Breast epithelium (tissue), 4 donors: ENCODE measurements around the gene CHN1. TPM values are rescaled to one million over a fixed set of nuclear protein-coding genes. Genes with fewer than 3 reads are reported as not detected.

Experiments
- DNase-seq, 2 donors: peaks; one replicate each; pipeline ENCODE4 v3.0.0-alpha.2; 2019; ENCODE audit warnings: low spot score in 2 of 2
- H3K27ac ChIP-seq, 2 donors: fragments of 200-600 bp; sonication (generic) in 1 of 2; one replicate each; pipeline ENCODE4 v1.5.1; 2016 to 2019; ENCODE audit warnings: mild to moderate bottlenecking in 1 of 2
- H3K27me3 ChIP-seq, 2 donors: fragments of 200-600 bp; sonication (generic) in 1 of 2; one replicate each; pipeline versions ENCODE4 v1.5.1 to v1.6.0; 2017 to 2019; ENCODE audit warnings: control low read depth in 1 of 2, mild to moderate bottlenecking in 1 of 2
- H3K36me3 ChIP-seq: fragments of 200-600 bp; one replicate; pipeline ENCODE4 v1.5.1; 2019
- H3K4me1 ChIP-seq, 2 donors: fragments of 200-600 bp; sonication (generic); one replicate each; pipeline ENCODE4 v1.5.1; 2016 to 2019; ENCODE audit warnings: control low read depth in 1 of 2
- H3K4me3 ChIP-seq, 3 donors: fragments of 200-600 bp; sonication (generic); 1 replicate in 2 of 3; 2 replicates in 1 of 3; pipeline ENCODE4 v1.5.1; 2016 to 2019; ENCODE audit warnings: mild to moderate bottlenecking in 3 of 3, moderate library complexity in 2 of 3
- H3K9me3 ChIP-seq, 2 donors: fragments of 200-600 bp; sonication (generic) in 1 of 2; one replicate each; pipeline ENCODE4 v1.5.1; 2016 to 2019; ENCODE audit warnings: control low read depth in 1 of 2
- CTCF ChIP-seq, 3 donors: fragments of 450-650 bp; IDR thresholded peaks; one replicate each; pipeline ENCODE4 v1.5.1; 2016 to 2017; ENCODE audit warnings: antibody characterized with exemption in 3 of 3, mild to moderate bottlenecking in 3 of 3, moderate library complexity in 3 of 3
- POLR2A ChIP-seq: fragments of 450-650 bp; IDR thresholded peaks from one replicate; pipeline ENCODE4 v1.6.1; 2016; ENCODE audit warnings: antibody characterized with exemption, mild to moderate bottlenecking, moderate library complexity
- POLR2AphosphoS5 ChIP-seq, 3 donors: sonication (generic); formaldehyde crosslinking; IDR thresholded peaks; one replicate each; pipeline ENCODE4 v1.6.1; 2017; ENCODE audit warnings: antibody characterized with exemption in 3 of 3
- intact Hi-C: fragments of 100-400 bp; cut with DNase I; formaldehyde crosslinking; loops from one replicate; pipeline ENCODE4 v1.15.1; 2023; ENCODE audit warnings: low total_unique reads
- total RNA-seq, 3 donors: library from RNA; depleted of rRNA; stranded (reverse); fragments of >200 nt; gene quantifications; one replicate each; pipeline ENCODE4 v1.1.0, GENCODE V29; 2016

The CHN1 gene
- total RNA-seq, 3 donors from 2014 or later = 9.8 to 14.7 (median 13.4) TPM

DNA sequence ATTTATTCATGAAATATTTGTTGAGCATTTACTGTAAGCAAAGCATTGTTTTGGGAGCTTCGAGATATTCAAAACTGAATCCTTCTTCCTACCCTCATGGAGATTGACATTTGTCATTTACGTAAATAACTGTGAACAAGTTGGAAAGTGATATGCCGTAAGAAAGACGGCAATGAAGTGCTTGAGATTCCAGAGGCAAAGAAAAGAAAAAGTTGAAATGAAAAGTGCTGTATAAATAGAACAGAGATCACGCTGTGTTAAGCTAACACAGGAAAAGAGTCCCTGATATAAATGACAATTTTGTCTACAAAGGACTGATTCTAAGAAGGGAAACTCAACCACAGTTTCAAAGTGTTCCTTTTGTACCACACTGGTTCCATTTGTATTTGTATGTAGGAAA is 242.7 kb downstream of the CHN1 start:
- no peaks in the 10 kb centered on the region for H3K9me3 ChIP-seq
- H3K4me3 ChIP-seq = no peak overlapping the region
- intact Hi-C loops = loop anchor here (10.0 kb wide), 1 partner anchor 222 kb away; no protein-coding TSS in a partner anchor
- no peaks in the 10 kb centered on the region for H3K27me3 ChIP-seq
- no peaks in the 10 kb centered on the region for H3K36me3 ChIP-seq
- no peaks in the 10 kb centered on the region for H3K4me1 ChIP-seq
- H3K27ac ChIP-seq = no peak overlapping the region
- no peak for DNase-seq
- TF ChIP-seq POLR2AphosphoS5 (IDR thresholded peaks at IDR 0.05) (no peak), CTCF (IDR thresholded peaks at IDR 0.05) (no peak), POLR2A (no peak)

DNA sequence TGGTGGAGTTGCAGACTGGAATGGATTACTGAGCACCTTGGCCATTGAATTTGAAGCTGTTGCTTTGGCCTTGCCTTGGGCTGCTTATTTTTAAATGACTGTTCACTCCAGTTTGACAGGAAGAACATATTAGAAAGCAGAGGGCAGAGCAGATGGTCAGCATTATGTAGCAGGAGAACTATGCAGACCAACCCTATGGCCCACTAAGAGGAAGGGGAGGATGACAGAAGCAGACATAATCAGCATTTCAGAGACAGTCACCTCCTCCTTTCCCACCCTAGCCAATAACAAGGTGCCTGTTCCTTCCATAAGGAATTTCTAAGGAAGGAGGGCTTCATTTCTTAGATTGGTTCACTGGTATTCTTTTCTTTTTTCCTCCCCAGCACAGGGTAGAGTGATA is 243.3 kb downstream of the CHN1 start:
- Histone ChIP-seq H3K4me3 (no peak overlapping the region), H3K4me1 (no peaks in the 10 kb centered on the region), H3K27ac (no peak overlapping the region), H3K9me3 (no peaks in the 10 kb centered on the region), H3K27me3 (no peaks in the 10 kb centered on the region), H3K36me3 (no peaks in the 10 kb centered on the region)
- no peak for TF ChIP-seq CTCF (IDR thresholded peaks at IDR 0.05)
- intact Hi-C loops = loop anchor here (10.0 kb wide), 1 partner anchor 223 kb away; no protein-coding TSS in a partner anchor
- no peak for DNase-seq

DNA sequence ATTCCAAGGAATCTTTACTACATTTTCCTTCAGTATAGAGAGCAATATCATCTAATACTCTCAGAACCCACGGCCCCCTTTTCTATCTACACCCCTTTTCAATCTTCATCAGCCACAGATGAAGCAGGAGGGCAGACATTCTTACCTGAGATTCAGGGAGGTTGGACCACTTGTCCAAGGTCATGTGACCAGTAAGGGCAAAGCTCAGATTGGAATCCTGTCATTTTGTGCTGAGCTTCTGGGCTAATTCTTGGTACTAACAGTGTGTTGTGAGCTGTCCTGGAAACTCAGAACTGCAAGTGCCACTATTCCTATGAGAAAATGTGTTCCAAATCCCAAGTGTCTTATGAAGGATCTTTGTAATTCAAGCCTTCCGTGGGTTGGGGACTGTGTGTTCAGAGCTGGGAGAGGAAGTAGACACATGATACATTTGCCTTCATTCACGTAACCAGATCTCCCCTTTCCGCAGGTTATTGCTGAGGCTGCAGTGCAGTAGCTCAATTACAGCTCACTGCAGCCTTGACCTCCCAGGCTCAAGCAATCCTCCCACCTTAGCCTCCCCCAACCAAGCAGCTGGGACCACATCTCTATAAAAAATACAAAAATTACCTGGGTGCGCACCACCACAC is 244.2 kb downstream of the CHN1 start:
- no peak overlapping the region for H3K27ac ChIP-seq
- no peaks in the 10 kb centered on the region for H3K27me3 ChIP-seq
- H3K9me3 ChIP-seq = no peaks in the 10 kb centered on the region
- DNase-seq = no peak
- no peak overlapping the region for H3K4me3 ChIP-seq
- H3K36me3 ChIP-seq = no peaks in the 10 kb centered on the region
- intact Hi-C loops = loop anchor here (10.0 kb wide), 1 partner anchor 224 kb away; no protein-coding TSS in a partner anchor
- TF ChIP-seq CTCF (IDR thresholded peaks at IDR 0.05) (no peak), POLR2A (no peak), POLR2AphosphoS5 (IDR thresholded peaks at IDR 0.05) (no peak)
- no peaks in the 10 kb centered on the region for H3K4me1 ChIP-seq

GRCh38 chr2:174759381-174760065 is 245.7 kb downstream of the CHN1 start:
- Histone ChIP-seq H3K9me3 (no peaks in the 10 kb centered on the region), H3K4me3 (no peak overlapping the region), H3K4me1 (no peaks in the 10 kb centered on the region), H3K27me3 (no peaks in the 10 kb centered on the region), H3K27ac (no peak overlapping the region), H3K36me3 (no peaks in the 10 kb centered on the region)
- intact Hi-C loops = loop anchor here (10.0 kb wide), 1 partner anchor 225 kb away; no protein-coding TSS in a partner anchor
- TF ChIP-seq POLR2AphosphoS5 (IDR thresholded peaks at IDR 0.05) (no peak), CTCF (IDR thresholded peaks at IDR 0.05) (no peak), POLR2A (no peak)
- no peak for DNase-seq

GRCh38 chr2:174756743-174757142 is 248.4 kb downstream of the CHN1 start:
- no peak for DNase-seq
- intact Hi-C loops = no loop called here
- TF ChIP-seq POLR2A (no peak), POLR2AphosphoS5 (IDR thresholded peaks at IDR 0.05) (no peak), CTCF (IDR thresholded peaks at IDR 0.05) (no peak)
- no peaks in the 10 kb centered on the region for H3K4me1 ChIP-seq
- H3K27me3 ChIP-seq = no peaks in the 10 kb centered on the region
- no peaks in the 10 kb centered on the region for H3K9me3 ChIP-seq
- no peak overlapping the region for H3K27ac ChIP-seq
- H3K36me3 ChIP-seq = no peaks in the 10 kb centered on the region
- no peak overlapping the region for H3K4me3 ChIP-seq
